Activated B cell treated with CpG ODN at 0.5 μM for 24 hours (primary cell): ENCODE results near the gene VAC14. TPM values are rescaled to one million over a fixed set of nuclear protein-coding genes. Genes with fewer than 3 reads are reported as not detected.

Experiments used
- ATAC-seq: fragments of 200-7000 bp; cut with Tn5 transposase; one replicate; pipeline ENCODE4 v1.10.0; 2021; ENCODE audit warnings: low read depth, mild to moderate bottlenecking, moderate library complexity
- CTCF ChIA-PET: fragments of 350-600 bp; sonication (Branson Sonifier 250); formaldehyde crosslinking; loops from one replicate; lab custom pipeline; 2021; ENCODE audit warnings: antibody characterized with exemption; lab: Charles Lee
- POLR2A ChIA-PET: fragments of 350-600 bp; sonication (Branson Sonifier 250); formaldehyde crosslinking; loops from one replicate; lab custom pipeline; 2021; ENCODE audit warnings: antibody characterized with exemption; lab: Charles Lee
- DNase-seq: peaks from one replicate; pipeline ENCODE4 v3.0.0; 2022
- H3K27ac Mint-ChIP-seq: one replicate; pipeline ENCODE4 v1.8.0; 2020; ENCODE audit warnings: mixed read lengths
- H3K27me3 Mint-ChIP-seq: one replicate; pipeline ENCODE4 v1.8.0; 2021; ENCODE audit warnings: mixed read lengths
- H3K36me3 Mint-ChIP-seq: one replicate; pipeline ENCODE4 v1.8.0; 2021; ENCODE audit warnings: low read depth, mixed read lengths
- H3K4me1 Mint-ChIP-seq: one replicate; pipeline ENCODE4 v1.8.0; 2021; ENCODE audit warnings: mixed read lengths
- H3K4me3 Mint-ChIP-seq: one replicate; pipeline ENCODE4 v1.8.0; 2020; ENCODE audit warnings: mild to moderate bottlenecking, mixed read lengths
- H3K9me3 Mint-ChIP-seq: one replicate; pipeline ENCODE4 v1.8.0; 2020; ENCODE audit warnings: mixed read lengths
- CTCF ChIP-seq: fragments of 200-600 bp; IDR thresholded peaks from one replicate; pipeline ENCODE4 v1.8.0; 2022; ENCODE audit warnings: antibody characterized with exemption, mild to moderate bottlenecking
- intact Hi-C: fragments of 100-400 bp; cut with micrococcal nuclease; formaldehyde crosslinking; loops from one replicate; pipeline ENCODE4 v1.15.1; 2024
- total RNA-seq: library from RNA; stranded (reverse); gene quantifications from 2 replicates; pipeline ENCODE4 v1.2.3, GENCODE V29; 2022

Gene VAC14
- total RNA-seq, 1 donor from 2014 or later: 53.4 TPM

- ChIA-PET CTCF (interaction anchor here (0.7 to 2.4 kb wide), 5 partner anchors 12 to 489 kb away, joined by 3 to 9 read pairs (median 4); no protein-coding TSS in a partner anchor), POLR2A (interaction anchor here (0.7 kb wide), 1 partner anchor 13 kb away, joined by 3 read pairs; no protein-coding TSS in a partner anchor)
- Mint-ChIP-seq H3K9me3 (no peaks in the 10 kb centered on the region), H3K36me3 (no peaks in the 10 kb centered on the region), H3K27ac (no peak overlapping the region), H3K4me3 (no peak overlapping the region), H3K27me3 (peaks cover 3% of the 10 kb centered on the region), H3K4me1 (peaks cover 5% of the 10 kb centered on the region)
- ATAC-seq: peak; percentile 10
- no peak for TF ChIP-seq CTCF
- intact Hi-C loops: loop anchor here (1.0 to 10.0 kb wide), 5 partner anchors 146 to 857 kb away; no protein-coding TSS in a partner anchor
- no peak for DNase-seq
Observed at GRCh38 chr16:70653406-70653805, 147.6 kb downstream of the VAC14 start.

GRCh38 chr16:70652322-70652721 is 148.6 kb downstream of the VAC14 start:
- H3K36me3 Mint-ChIP-seq: no peaks in the 10 kb centered on the region
- no peak overlapping the region for H3K27ac Mint-ChIP-seq
- intact Hi-C loops: loop anchor here (5.0 to 10.0 kb wide), 3 partner anchors 145 to 488 kb away; no protein-coding TSS in a partner anchor
- H3K9me3 Mint-ChIP-seq: no peaks in the 10 kb centered on the region
- DNase-seq (no peak), ATAC-seq (no peak)
- peaks cover 5% of the 10 kb centered on the region for H3K4me1 Mint-ChIP-seq
- ChIA-PET POLR2A (interaction anchor here (0.6 kb wide), 1 partner anchor 78 kb away, joined by 3 read pairs; no protein-coding TSS in a partner anchor), CTCF (interaction anchor here (1.2 to 2.4 kb wide), 2 partner anchors 318 to 321 kb away, joined by 3 to 9 read pairs; no protein-coding TSS in a partner anchor)
- peaks cover 8% of the 10 kb centered on the region for H3K27me3 Mint-ChIP-seq
- no peak overlapping the region for H3K4me3 Mint-ChIP-seq
- TF ChIP-seq CTCF: no peak

GRCh38 chr16:70651524-70651923 is 149.4 kb downstream of the VAC14 start:
- no peak overlapping the region for H3K27ac Mint-ChIP-seq
- H3K4me1 Mint-ChIP-seq: peaks cover 5% of the 10 kb centered on the region
- CTCF ChIA-PET: no interaction called here
- H3K27me3 Mint-ChIP-seq: peaks cover 8% of the 10 kb centered on the region
- H3K9me3 Mint-ChIP-seq: no peaks in the 10 kb centered on the region
- H3K4me3 Mint-ChIP-seq: no peak overlapping the region
- no peaks in the 10 kb centered on the region for H3K36me3 Mint-ChIP-seq
- POLR2A ChIA-PET: no interaction called here
- intact Hi-C loops: loop anchor here (5.0 to 10.0 kb wide), 3 partner anchors 144 to 487 kb away; no protein-coding TSS in a partner anchor
- ATAC-seq (no peak), DNase-seq (no peak)
- no peak for TF ChIP-seq CTCF

- no peak overlapping the region for H3K27ac Mint-ChIP-seq
- no peak for TF ChIP-seq CTCF
- CTCF ChIA-PET: no interaction called here
- peaks cover 8% of the 10 kb centered on the region for H3K27me3 Mint-ChIP-seq
- intact Hi-C loops: loop anchor here (5.0 to 10.0 kb wide), 3 partner anchors 143 to 485 kb away; no protein-coding TSS in a partner anchor
- H3K4me1 Mint-ChIP-seq: peaks cover 5% of the 10 kb centered on the region
- ATAC-seq (no peak), DNase-seq (no peak)
- no peaks in the 10 kb centered on the region for H3K9me3 Mint-ChIP-seq
- no peak overlapping the region for H3K4me3 Mint-ChIP-seq
- POLR2A ChIA-PET: no interaction called here
- H3K36me3 Mint-ChIP-seq: no peaks in the 10 kb centered on the region
Observed at GRCh38 chr16:70650216-70650615, 150.7 kb downstream of the VAC14 start.

- peaks cover 5% of the 10 kb centered on the region for H3K4me1 Mint-ChIP-seq
- H3K4me3 Mint-ChIP-seq: no peak overlapping the region
- no peaks in the 10 kb centered on the region for H3K36me3 Mint-ChIP-seq
- no peak for DNase-seq
- ChIA-PET POLR2A (no interaction called here), CTCF (no interaction called here)
- intact Hi-C loops: no loop called here
- peaks cover 8% of the 10 kb centered on the region for H3K27me3 Mint-ChIP-seq
- no peak for TF ChIP-seq CTCF
- H3K27ac Mint-ChIP-seq: no peak overlapping the region
- H3K9me3 Mint-ChIP-seq: no peaks in the 10 kb centered on the region
- no peak for ATAC-seq
Observed at GRCh38 chr16:70649300-70649699, 151.7 kb downstream of the VAC14 start.
